Pancreas (tissue), 10 donors: ENCODE data around the gene PTX4. TPM values are rescaled to one million over a fixed set of nuclear protein-coding genes. Genes with fewer than 3 reads are reported as not detected.

ENCODE experiments used
- ATAC-seq, 4 donors: fragments of 200-7000 bp; cut with Tn5 transposase; one replicate each; pipeline versions ENCODE4 v1.8.0 to v1.9.1; 2020; ENCODE audit warnings: mild to moderate bottlenecking in 4 of 4, moderate library complexity in 4 of 4
- DNase-seq, 6 donors: peaks; one replicate each; pipeline ENCODE4 v3.0.0-alpha.2; 2020
- FAIRE-seq: peaks from 2 replicates; lab custom pipeline; 2012; peaks lifted over from hg19 to GRCh38; lab: Jason Lieb, UNC
- H3K27ac ChIP-seq, 4 donors: fragments of 200-600 bp; sonication (generic); 1 replicate in 3 of 4; 2 replicates in 1 of 4; pipeline versions ENCODE4 v1.5.0 to v1.8.0; 2020
- H3K27me3 ChIP-seq, 4 donors: fragments of 200-600 bp; one replicate each; pipeline ENCODE4 v1.8.0; 2021
- H3K36me3 ChIP-seq, 3 donors: fragments of 200-600 bp; sonication (generic) in 1 of 3; one replicate each; pipeline versions ENCODE4 v1.5.0 to v1.8.0; 2020 to 2021
- H3K4me1 ChIP-seq, 3 donors: fragments of 200-600 bp; one replicate each; pipeline ENCODE4 v1.8.0; 2021
- H3K4me3 ChIP-seq, 4 donors: fragments of 200-600 bp; sonication (generic) in 2 of 4; one replicate each; pipeline versions ENCODE4 v1.5.0 to v1.8.0; 2020 to 2021
- H3K9me3 ChIP-seq, 4 donors: fragments of 200-600 bp; one replicate each; pipeline ENCODE4 v1.8.0; 2021
- WGBS, 2 donors: extraction: QIAGEN DNeasy Blood & Tissue Kit; methylation state at CpG; one replicate each; pipeline ENCODE4 v1.1.7; 2013; 5-methylcytosine and 5-hydroxymethylcytosine counted together
- intact Hi-C, 3 donors: fragments of 100-400 bp; cut with DNase I; formaldehyde crosslinking; loops; one replicate each; pipeline versions ENCODE4 v1.11.1 to v1.14.2; 2022
- polyA plus RNA-seq, 2 donors: library from polyadenylated mRNA; stranded (reverse); fragments of 200-250 nt; gene quantifications; one replicate each; pipeline ENCODE4 v1.2.3, GENCODE V29; 2013
- total RNA-seq, 6 donors: library from RNA; stranded (reverse); fragmentation: NEBNext Ultra II Directional in 4 of 6; extraction: Animal tissue kit (Norgen Biotek cat#: 25700) in 4 of 6; gene quantifications; one replicate each; pipeline versions ENCODE4 v1.2.1 to v1.2.4, GENCODE V29; 2021 to 2023
- TF ChIP-seq, protein P1 (sequence below), 4 donors: fragments of 200-600 bp; sonication (generic) in 3 of 4; IDR thresholded peaks; one replicate each; pipeline versions ENCODE4 v1.5.0 to v1.8.0; 2021; ENCODE audit warnings: antibody characterized with exemption in 4 of 4
- donor health status: healthy with polysubstance abuse.
- donor health status: DM: no; HTN: no; CAD: no; lungs with moderate emphysema.
- donor health status: DM: no; HTN: no; CAD: no.
- donor health status: control.
- donor health status: control.
- donor health status: Bipolar disorder and iron deficiency.
- donor health status: DM: yes; HTN: yes; CAD: no.
- donor health status: DM: no; HTN: no; CAD: no.
- donor health status: DM: no; HTN: no; CAD: no.
- donor health status: DM: yes; HTN: yes; CAD: no.

The PTX4 gene
- total and polyA plus RNA-seq, 8 donors, result not detected

DNA sequence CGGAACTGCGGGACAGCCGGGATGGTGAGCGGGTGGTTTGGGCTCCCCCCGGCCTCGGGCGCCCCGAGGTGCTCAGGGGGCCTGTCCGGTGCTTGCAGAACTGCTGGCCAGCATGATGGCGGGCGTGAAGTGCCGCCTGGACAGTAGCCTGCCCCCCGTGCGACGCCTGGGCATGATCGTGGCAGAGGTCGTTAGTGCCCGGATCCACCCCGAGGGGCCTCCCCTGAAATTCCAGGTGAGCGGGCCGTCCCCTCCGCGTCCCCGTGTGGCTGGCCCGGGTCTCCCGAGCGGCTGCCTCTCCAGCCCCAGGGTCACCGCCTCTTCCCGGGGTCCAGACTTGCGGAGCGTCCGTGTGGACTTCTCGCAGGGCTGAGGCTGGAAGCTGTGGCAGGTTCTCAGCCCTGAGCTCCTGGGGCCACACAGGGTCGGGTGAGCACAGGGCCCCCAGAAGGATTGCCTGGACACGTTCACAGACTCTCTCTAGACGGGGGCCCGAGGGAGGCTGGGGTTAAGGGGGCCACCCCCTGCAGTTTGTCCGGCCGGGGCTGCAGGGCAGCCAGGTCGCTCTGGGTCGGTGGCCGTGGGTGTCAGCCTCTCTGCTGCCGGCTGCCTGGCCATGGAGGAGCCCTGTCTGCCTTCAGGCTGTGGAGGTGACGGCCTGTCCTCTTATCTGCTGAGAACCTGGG, 11.9 kb upstream of the PTX4 start:
- Histone ChIP-seq H3K27ac (no peak overlapping the region), H3K36me3 (peaks cover 2 to 33% (median 15%) of the 10 kb centered on the region in 3 donors), H3K27me3 (no peaks in the 10 kb centered on the region), H3K4me1 (no peaks in the 10 kb centered on the region), H3K4me3 (no peak overlapping the region), H3K9me3 (no peaks in the 10 kb centered on the region)
- FAIRE-seq (no peak), ATAC-seq (no peak), DNase-seq (no peak)
- intact Hi-C loops, result no loop called here
- 94 to 95% methylated on average over 42 to 44 of the region's 44 CpGs for WGBS, 2 donors
- TF ChIP-seq, protein P1, sequence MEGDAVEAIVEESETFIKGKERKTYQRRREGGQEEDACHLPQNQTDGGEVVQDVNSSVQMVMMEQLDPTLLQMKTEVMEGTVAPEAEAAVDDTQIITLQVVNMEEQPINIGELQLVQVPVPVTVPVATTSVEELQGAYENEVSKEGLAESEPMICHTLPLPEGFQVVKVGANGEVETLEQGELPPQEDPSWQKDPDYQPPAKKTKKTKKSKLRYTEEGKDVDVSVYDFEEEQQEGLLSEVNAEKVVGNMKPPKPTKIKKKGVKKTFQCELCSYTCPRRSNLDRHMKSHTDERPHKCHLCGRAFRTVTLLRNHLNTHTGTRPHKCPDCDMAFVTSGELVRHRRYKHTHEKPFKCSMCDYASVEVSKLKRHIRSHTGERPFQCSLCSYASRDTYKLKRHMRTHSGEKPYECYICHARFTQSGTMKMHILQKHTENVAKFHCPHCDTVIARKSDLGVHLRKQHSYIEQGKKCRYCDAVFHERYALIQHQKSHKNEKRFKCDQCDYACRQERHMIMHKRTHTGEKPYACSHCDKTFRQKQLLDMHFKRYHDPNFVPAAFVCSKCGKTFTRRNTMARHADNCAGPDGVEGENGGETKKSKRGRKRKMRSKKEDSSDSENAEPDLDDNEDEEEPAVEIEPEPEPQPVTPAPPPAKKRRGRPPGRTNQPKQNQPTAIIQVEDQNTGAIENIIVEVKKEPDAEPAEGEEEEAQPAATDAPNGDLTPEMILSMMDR (IDR thresholded peaks at IDR 0.05), result no peak

- FAIRE-seq (no peak), ATAC-seq (no peak), DNase-seq (peak in 2 of 6 donors; percentile 33 to 70)
- intact Hi-C loops, result no loop called here
- TF ChIP-seq, protein P1 (IDR thresholded peaks at IDR 0.05), result no peak
- H3K4me1 ChIP-seq, result no peaks in the 10 kb centered on the region
- no peaks in the 10 kb centered on the region for H3K9me3 ChIP-seq
- WGBS, 2 donors, result 92 to 96% methylated on average over 36 of the region's 36 CpGs
- H3K27ac ChIP-seq, result no peak overlapping the region
- peaks cover 2 to 33% (median 15%) of the 10 kb centered on the region in 3 donors for H3K36me3 ChIP-seq
- no peak overlapping the region for H3K4me3 ChIP-seq
- no peaks in the 10 kb centered on the region for H3K27me3 ChIP-seq
Measured at GRCh38 chr16:1499756-1500464, 11.2 kb upstream of the PTX4 start.

GRCh38 chr16:1498899-1499676, 10.3 kb upstream of the PTX4 start:
- Histone ChIP-seq H3K4me3 (no peak overlapping the region), H3K4me1 (peaks cover 0 to 5% (median 5%) of the 10 kb centered on the region in 3 donors), H3K27ac (no peak overlapping the region), H3K27me3 (no peaks in the 10 kb centered on the region), H3K36me3 (peaks cover 2 to 33% (median 15%) of the 10 kb centered on the region in 3 donors), H3K9me3 (no peaks in the 10 kb centered on the region)
- intact Hi-C loops, result no loop called here
- no peak for FAIRE-seq
- TF ChIP-seq, protein P1 (IDR thresholded peaks at IDR 0.05), result no peak
- DNase-seq, result no peak
- ATAC-seq, result no peak
- 93 to 94% methylated on average over 35 of the region's 35 CpGs for WGBS, 2 donors

DNA sequence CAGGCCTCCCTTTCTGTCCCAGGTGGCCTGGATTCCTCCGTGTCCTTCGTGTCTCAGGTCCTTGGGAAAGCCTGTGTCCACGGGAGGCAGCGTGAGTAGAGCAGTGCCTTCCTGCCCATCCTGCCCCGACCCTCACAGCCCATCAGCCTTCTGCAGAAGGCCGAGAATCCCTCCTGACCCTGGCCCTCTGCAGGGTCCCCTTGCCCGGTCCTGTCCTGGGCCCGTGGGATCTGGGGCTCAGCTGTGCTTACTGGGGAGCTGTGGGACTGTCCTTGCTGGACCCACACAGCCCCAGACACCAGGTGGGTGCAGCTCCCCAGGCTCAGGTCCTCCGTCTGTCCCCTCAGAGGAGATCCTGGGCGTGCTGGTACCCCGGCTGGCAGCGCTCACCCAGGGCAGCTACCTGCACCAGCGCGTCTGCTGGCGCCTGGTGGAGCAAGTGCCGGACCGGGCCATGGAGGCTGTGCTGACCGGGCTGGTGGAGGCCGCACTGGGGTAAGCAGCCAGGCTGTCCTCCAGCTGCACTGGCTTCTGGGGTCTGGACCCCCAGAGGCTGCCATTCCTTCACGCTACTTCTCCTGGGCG, 8.4 kb upstream of the PTX4 start:
- WGBS, 2 donors, result 91% methylated on average over 13 to 21 of the region's 21 CpGs
- peaks cover 0 to 21% (median 7%) of the 10 kb centered on the region in 3 donors for H3K36me3 ChIP-seq
- ATAC-seq (no peak), DNase-seq (peak in 1 of 6 donors; percentile 73), FAIRE-seq (no peak)
- no peaks in the 10 kb centered on the region for H3K27me3 ChIP-seq
- H3K27ac ChIP-seq, result no peak overlapping the region
- no peak overlapping the region for H3K4me3 ChIP-seq
- TF ChIP-seq, protein P1 (IDR thresholded peaks at IDR 0.05), result no peak
- intact Hi-C loops, result no loop called here
- H3K9me3 ChIP-seq, result no peaks in the 10 kb centered on the region
- peaks cover 6 to 12% (median 10%) of the 10 kb centered on the region in 3 donors for H3K4me1 ChIP-seq
